Epithelial cell of esophagus (primary cell): ENCODE measurements around the gene HENMT1.
"Not testable (repeated sequence)": the region's sequence is repeated elsewhere in the genome, so short reads cannot be mapped to it uniquely, and the experiment has no call there.

Experiments
- DNase-seq: peaks from one replicate; pipeline ENCODE4 v3.0.0; 2010; ENCODE audit warnings: low read depth
- H3K4me3 ChIP-seq: 2 replicates; pipeline ENCODE4 v1.5.1; 2011; ENCODE audit warnings: mild to moderate bottlenecking, low read length, control low read depth
- TF ChIP-seq, protein P1 (sequence below): IDR thresholded peaks from 2 replicates; pipeline ENCODE4 v1.5.1; 2011; ENCODE audit warnings: low read depth, mild to moderate bottlenecking, low read length, control low read depth, inconsistent platforms; ENCODE audit not compliant: insufficient read depth; ENCODE audit errors: missing control alignments

HENMT1 gene

DNA sequence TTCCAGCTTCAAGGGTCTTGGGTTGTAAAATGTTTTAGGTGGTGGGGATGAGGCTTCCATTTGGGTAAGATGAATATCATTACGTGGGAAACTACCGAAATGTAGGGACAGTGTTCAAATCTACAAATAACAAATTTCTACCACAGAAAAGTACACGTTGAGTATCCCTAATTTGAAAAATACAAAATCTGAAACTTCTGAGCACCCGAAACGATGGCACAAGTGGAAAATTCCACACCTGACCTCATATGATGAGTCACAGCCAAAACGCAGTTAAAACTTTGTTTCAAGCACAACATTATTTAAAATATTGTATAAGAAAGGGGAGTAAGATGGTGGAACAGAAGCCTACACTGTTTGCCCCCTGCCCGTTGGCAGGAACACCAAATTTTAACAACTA lies 8.8 kb upstream of the HENMT1 start:
- no peak overlapping the region for H3K4me3 ChIP-seq
- TF ChIP-seq, protein P1, sequence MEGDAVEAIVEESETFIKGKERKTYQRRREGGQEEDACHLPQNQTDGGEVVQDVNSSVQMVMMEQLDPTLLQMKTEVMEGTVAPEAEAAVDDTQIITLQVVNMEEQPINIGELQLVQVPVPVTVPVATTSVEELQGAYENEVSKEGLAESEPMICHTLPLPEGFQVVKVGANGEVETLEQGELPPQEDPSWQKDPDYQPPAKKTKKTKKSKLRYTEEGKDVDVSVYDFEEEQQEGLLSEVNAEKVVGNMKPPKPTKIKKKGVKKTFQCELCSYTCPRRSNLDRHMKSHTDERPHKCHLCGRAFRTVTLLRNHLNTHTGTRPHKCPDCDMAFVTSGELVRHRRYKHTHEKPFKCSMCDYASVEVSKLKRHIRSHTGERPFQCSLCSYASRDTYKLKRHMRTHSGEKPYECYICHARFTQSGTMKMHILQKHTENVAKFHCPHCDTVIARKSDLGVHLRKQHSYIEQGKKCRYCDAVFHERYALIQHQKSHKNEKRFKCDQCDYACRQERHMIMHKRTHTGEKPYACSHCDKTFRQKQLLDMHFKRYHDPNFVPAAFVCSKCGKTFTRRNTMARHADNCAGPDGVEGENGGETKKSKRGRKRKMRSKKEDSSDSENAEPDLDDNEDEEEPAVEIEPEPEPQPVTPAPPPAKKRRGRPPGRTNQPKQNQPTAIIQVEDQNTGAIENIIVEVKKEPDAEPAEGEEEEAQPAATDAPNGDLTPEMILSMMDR = no peak
- DNase-seq = no peak

DNA sequence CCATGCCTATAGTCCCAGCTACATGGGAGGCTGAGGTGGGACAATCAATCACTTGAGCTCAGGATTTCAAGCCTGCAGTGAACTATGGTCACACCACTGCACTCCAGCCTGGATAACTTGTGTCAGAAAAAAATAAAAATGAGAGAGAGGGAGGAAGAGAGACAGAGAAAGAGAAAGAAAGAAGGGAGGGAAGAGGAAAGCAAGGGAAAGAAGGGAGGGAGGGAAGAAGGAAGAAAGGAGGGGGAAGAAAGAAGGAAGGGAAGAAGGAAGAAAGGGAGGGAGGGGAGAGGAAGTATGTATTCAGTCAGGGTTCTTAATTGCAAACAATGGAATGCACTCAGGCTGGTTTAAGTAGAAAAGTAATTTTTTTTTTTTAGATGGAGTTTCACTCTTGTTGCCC lies 7.9 kb upstream of the HENMT1 start:
- no peak overlapping the region for H3K4me3 ChIP-seq
- DNase-seq = no peak
- TF ChIP-seq, protein P1 = no peak

DNA sequence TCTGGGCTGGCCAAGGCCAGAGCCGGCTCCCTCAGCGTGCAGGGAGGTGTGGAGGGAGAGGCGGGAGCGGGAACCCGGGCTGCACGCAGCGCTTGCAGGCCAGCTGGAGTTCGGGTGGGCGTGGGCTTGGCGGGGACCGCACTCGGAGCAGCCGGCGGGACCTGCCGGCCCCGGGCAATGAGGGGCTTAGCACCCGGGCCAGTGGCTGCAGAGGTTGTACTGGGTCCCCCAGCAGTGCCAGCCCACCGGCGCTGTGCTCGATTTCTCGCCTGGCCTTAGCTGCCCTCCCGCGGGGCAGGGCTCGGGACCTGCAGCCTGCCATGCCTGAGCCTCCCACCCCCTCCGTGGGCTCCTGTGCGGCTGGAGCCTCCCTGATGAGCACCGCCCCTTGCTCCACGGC lies 6.5 kb upstream of the HENMT1 start:
- DNase-seq, H3K4me3 ChIP-seq: not testable (repeated sequence)

DNA sequence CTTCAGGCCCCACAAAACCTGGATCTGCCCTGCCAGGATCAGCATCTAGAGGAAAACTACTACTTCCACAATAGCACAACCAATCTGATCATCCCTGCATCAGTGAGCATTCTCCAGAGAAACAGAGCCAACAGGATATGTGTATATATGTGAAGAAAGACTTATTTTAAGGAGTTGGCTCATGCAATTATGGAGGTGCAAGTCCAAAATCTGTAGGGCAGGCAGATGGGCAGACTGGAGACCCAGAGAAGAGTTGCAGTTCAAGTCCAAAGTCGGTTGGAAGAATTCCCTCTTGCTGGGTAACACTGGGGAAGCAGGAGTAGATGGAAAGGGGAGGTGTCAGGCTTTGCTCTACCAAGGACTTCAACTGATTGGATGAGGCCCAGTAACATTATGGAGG lies 4.9 kb upstream of the HENMT1 start:
- TF ChIP-seq, protein P1 = no peak
- DNase-seq = no peak
- H3K4me3 ChIP-seq = no peak overlapping the region

DNA sequence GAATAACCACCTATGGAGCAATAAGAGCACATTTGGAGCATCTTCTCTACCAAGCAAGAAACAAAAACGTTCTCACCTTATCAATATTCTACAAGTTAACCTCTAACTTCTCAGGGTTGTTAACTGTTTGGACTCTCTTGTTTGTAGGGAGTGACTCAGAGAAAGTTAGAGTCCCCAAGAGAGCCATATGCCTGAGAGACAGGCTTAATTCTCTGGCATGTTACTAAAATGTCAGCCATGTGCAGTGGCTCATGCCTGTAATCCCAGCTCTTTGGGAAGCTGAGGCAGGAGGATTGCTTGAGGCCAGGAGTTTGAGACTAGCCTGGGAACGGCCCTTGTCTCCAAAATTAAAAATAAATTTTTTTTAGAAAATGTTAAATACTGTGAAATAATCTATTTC lies 4.2 kb upstream of the HENMT1 start:
- no peak for DNase-seq
- TF ChIP-seq, protein P1 = no peak
- H3K4me3 ChIP-seq = no peak overlapping the region

DNA sequence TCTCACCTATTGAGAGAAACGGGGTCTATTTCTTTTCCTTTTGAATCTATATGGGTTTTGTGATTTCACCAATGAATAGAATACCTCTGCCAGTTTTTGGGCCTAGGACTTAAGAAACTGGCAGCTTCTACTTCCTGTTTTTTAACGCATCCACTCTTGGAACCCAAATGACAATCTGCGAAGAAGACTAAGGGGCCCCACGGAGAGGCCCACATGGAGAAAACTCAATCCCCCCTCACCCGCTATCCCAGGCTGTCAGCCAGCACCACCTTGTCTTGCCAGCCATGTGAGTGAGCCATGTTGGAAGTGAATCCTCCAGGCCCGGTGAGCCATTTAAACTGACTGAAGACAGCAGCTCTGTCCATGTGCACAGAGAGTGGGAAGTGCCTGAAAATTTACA lies 3.6 kb upstream of the HENMT1 start:
- DNase-seq = no peak
- TF ChIP-seq, protein P1 = no peak
- H3K4me3 ChIP-seq = no peak overlapping the region

DNA sequence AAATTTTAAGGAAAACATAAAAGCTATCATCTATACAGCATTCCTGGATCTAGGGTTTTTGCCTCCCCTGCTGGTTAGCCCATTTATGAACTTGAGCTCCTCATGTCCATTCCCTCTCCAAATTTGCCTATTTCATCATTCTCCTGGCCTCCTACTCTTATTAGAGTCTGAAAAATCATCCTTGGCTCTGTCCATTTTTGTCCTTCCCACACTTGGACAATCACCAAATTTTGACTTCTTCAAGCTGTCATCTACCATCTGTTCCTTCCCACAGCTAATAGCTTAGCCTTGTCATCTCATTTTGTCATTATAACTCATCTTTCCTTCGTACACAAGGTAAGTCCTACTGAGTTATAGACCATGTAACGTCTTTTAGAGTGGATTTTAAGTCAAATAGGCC lies 2.2 kb upstream of the HENMT1 start:
- H3K4me3 ChIP-seq = no peak overlapping the region
- DNase-seq = no peak
- TF ChIP-seq, protein P1 = no peak
